Measurements from ENCODE around the gene PLXNB2.

Gene PLXNB2

GRCh38 chr22:50262973-50263617 is 44.4 kb downstream of the PLXNB2 start:
- DNase-seq = no peak

- no peak for DNase-seq
Observed at GRCh38 chr22:50262460-50262911, 45.0 kb downstream of the PLXNB2 start.

GRCh38 chr22:50261615-50262459 is 45.6 kb downstream of the PLXNB2 start, which contains the start of gene MAPK12:
MAPK12 (minus strand) TSS chr22:50261683; CDS start chr22:50261509, 174 bp downstream.
- DNase-seq = peak; percentile 19

- peak; percentile 9 for DNase-seq
Observed at GRCh38 chr22:50260801-50261614, 46.4 kb downstream of the PLXNB2 start.

GRCh38 chr22:50260434-50260800 is 47.0 kb downstream of the PLXNB2 start:
- no peak for DNase-seq

GRCh38 chr22:50259302-50259701 is 48.1 kb downstream of the PLXNB2 start:
- DNase-seq = no peak

- DNase-seq = no peak
Observed at GRCh38 chr22:50258361-50259292, 48.8 kb downstream of the PLXNB2 start.

- no peak for DNase-seq
Observed at GRCh38 chr22:50257451-50258360, 49.7 kb downstream of the PLXNB2 start.

GRCh38 chr22:50257041-50257440 is 50.4 kb downstream of the PLXNB2 start:
- DNase-seq = no peak

GRCh38 chr22:50256258-50256862 is 51.1 kb downstream of the PLXNB2 start:
- DNase-seq = no peak

GRCh38 chr22:50255607-50256006 is 51.8 kb downstream of the PLXNB2 start:
- no peak for DNase-seq

GRCh38 chr22:50255099-50255498 is 52.3 kb downstream of the PLXNB2 start:
- DNase-seq = no peak

GRCh38 chr22:50253941-50254340 is 53.5 kb downstream of the PLXNB2 start:
- no peak for DNase-seq

GRCh38 chr22:50253046-50253915 is 54.2 kb downstream of the PLXNB2 start:
- DNase-seq = no peak

- peak; percentile 58 for DNase-seq
Observed at GRCh38 chr22:50252082-50253045, 55.1 kb downstream of the PLXNB2 start.

GRCh38 chr22:50251477-50252081 is 55.9 kb downstream of the PLXNB2 start:
- DNase-seq = no peak

GRCh38 chr22:50250555-50251476 is 56.6 kb downstream of the PLXNB2 start, which contains the start of gene HDAC10:
HDAC10 (minus strand) TSS chr22:50251265; CDS start chr22:50251032, 233 bp downstream.
- DNase-seq = peak; percentile 78
